Esophagus squamous epithelium (tissue), 4 donors: ENCODE results near the gene COL23A1.

Experiments used
- CTCF ChIP-seq, 6 experiments: fragments of 450-650 bp in 4 of 6; fragments of 200-600 bp in 2 of 6; sonication (generic) in 2 of 6; IDR thresholded peaks; one replicate each; pipeline ENCODE4 v1.5.1; 2016 to 2019; ENCODE audit warnings: antibody characterized with exemption in 6 of 6, mild to moderate bottlenecking in 4 of 6, moderate library complexity in 4 of 6
- POLR2A ChIP-seq, 4 donors: fragments of 450-650 bp; IDR thresholded peaks; one replicate each; pipeline ENCODE4 v1.6.1; 2017; ENCODE audit warnings: antibody characterized with exemption in 4 of 4, mild to moderate bottlenecking in 4 of 4, moderate library complexity in 3 of 4

- no peak for TF ChIP-seq CTCF (IDR thresholded peaks at IDR 0.05)
- no peak for TF ChIP-seq POLR2A (IDR thresholded peaks at IDR 0.05)
Measured at GRCh38 chr5:178472138-178472537, 118.1 kb downstream of the COL23A1 start.
